Gastroesophageal sphincter (tissue), 4 donors: ENCODE data around the gene SIRPA. TPM values are rescaled to one million over a fixed set of nuclear protein-coding genes. Genes with fewer than 3 reads are reported as not detected.

Experiments
- ATAC-seq: fragments of 150-250 bp; one replicate; pipeline ENCODE4 v1.9.1; 2016; ENCODE audit warnings: mild to moderate bottlenecking, moderate library complexity
- H3K27ac ChIP-seq, 4 donors: fragments of 200-600 bp; sonication (generic) in 3 of 4; 1 replicate in 3 of 4; 2 replicates in 1 of 4; pipeline ENCODE4 v1.5.1; 2016 to 2019
- H3K27me3 ChIP-seq: fragments of 200-600 bp; sonication (generic); one replicate; pipeline ENCODE4 v1.5.1; 2019
- H3K36me3 ChIP-seq, 2 donors: fragments of 200-600 bp; sonication (generic); one replicate each; pipeline ENCODE4 v1.5.1; 2019; ENCODE audit warnings: control low read depth in 1 of 2
- H3K4me1 ChIP-seq, 3 donors: fragments of 200-600 bp; sonication (generic); 1 replicate in 2 of 3; 2 replicates in 1 of 3; pipeline ENCODE4 v1.5.1; 2016 to 2019; ENCODE audit warnings: control low read depth in 2 of 3
- H3K4me3 ChIP-seq, 2 donors: fragments of 200-600 bp; sonication (generic); one replicate each; pipeline ENCODE4 v1.5.1; 2019; ENCODE audit warnings: mild to moderate bottlenecking in 1 of 2, moderate library complexity in 1 of 2
- H3K9me3 ChIP-seq, 3 donors: fragments of 200-600 bp; sonication (generic); one replicate each; pipeline ENCODE4 v1.5.1; 2017 to 2019; ENCODE audit warnings: control low read depth in 2 of 3
- CTCF ChIP-seq, 4 experiments: fragments of 200-600 bp in 2 of 4; fragments of 450-650 bp in 2 of 4; sonication (generic) in 1 of 4; IDR thresholded peaks; one replicate each; pipeline ENCODE4 v1.5.1; 2017 to 2019; ENCODE audit warnings: antibody characterized with exemption in 4 of 4, mild to moderate bottlenecking in 2 of 4, moderate library complexity in 2 of 4
- EP300 ChIP-seq: sonication (generic); formaldehyde crosslinking; IDR thresholded peaks from one replicate; pipeline ENCODE4 v1.6.1; 2017; ENCODE audit warnings: antibody characterized with exemption, mild to moderate bottlenecking
- POLR2A ChIP-seq, 2 donors: fragments of 450-650 bp; IDR thresholded peaks; one replicate each; pipeline ENCODE4 v1.6.1; 2017; ENCODE audit warnings: antibody characterized with exemption in 2 of 2, mild to moderate bottlenecking in 2 of 2, moderate library complexity in 1 of 2
- POLR2AphosphoS5 ChIP-seq: sonication (generic); formaldehyde crosslinking; IDR thresholded peaks from one replicate; pipeline ENCODE4 v1.6.1; 2017; ENCODE audit warnings: antibody characterized with exemption
- WGBS, 2 donors: methylation state at CpG; one replicate each; pipeline ENCODE4 v1.1.5; 2018; ENCODE audit warnings: low coverage in 1 of 2; 5-methylcytosine and 5-hydroxymethylcytosine counted together
- total RNA-seq, 4 donors: library from RNA; depleted of rRNA; stranded (reverse); fragments of >200 nt; gene quantifications; one replicate each; pipeline ENCODE4 v1.1.0, GENCODE V29; 2016

Gene SIRPA
- total RNA-seq, 4 donors from 2014 or later: 11.7 to 31.7 (median 27.4) TPM

DNA sequence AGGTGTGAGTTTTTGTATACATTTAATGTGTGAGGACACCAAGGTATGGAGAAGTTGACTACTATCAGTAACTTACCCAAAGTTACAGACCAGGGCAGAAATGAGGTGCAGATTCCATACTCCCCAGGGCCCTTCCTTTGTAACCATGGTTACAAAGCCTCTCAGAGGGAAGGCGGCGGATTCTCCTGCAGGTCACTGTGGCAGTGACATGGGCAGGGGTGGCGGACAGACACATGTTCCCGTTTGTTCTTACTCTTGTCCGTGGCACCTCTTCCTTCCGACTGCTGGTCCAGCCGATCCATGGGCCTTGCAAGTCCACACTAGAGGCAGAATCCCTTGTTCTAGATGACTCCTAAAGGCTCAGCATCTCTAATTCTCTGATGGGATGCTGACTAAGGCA is 55.6 kb downstream of the SIRPA start:
- H3K36me3 ChIP-seq: no peaks in the 10 kb centered on the region
- peaks cover 0 to 16% (median 0%) of the 10 kb centered on the region in 3 donors for H3K4me1 ChIP-seq
- TF ChIP-seq EP300 (no peak), CTCF (IDR thresholded peaks at IDR 0.05) (no peak), POLR2A (IDR thresholded peaks at IDR 0.05) (no peak), POLR2AphosphoS5 (no peak)
- no peak for ATAC-seq
- H3K4me3 ChIP-seq: no peak overlapping the region
- no peaks in the 10 kb centered on the region for H3K9me3 ChIP-seq
- no peak overlapping the region for H3K27ac ChIP-seq
- 42 to 100% methylated on average over 2 to 3 of the region's 7 CpGs for WGBS, 2 donors
- peaks cover 18% of the 10 kb centered on the region for H3K27me3 ChIP-seq

DNA sequence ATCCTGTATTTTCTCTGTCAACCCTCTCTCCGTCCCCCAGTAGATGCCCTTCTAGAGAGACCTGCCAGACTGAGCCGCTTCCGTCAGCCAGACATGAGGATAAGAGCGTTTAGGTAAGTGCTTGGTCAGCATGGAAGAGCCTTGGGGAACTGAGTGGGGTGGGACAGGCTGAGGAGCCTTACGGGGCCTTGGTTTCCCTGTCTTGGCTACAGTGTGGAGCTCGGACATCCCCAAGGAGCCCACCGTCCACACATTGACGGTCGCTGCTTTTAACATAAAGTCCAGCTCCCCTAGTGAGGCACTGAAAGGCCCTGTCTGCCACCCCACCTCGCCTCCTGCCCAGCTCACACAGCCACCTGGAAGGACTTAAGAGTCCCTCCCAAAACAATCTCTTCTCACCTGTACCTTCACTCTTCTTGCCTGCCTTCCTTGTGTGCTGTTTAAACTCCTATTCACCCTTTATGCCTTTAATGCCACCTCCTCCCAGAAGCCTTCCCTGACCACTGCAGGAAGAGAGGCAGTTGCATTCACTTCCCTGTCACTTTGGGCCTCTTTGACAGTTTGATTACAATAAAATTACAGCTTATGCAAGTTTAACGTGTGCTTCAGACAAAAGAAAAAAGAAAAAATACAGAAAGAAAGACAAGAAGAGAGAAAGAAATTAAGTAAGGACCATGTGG is 56.4 kb downstream of the SIRPA start:
- Histone ChIP-seq H3K27ac (no peak overlapping the region), H3K27me3 (peaks cover 20% of the 10 kb centered on the region), H3K9me3 (no peaks in the 10 kb centered on the region), H3K4me3 (no peak overlapping the region), H3K36me3 (no peaks in the 10 kb centered on the region), H3K4me1 (peaks cover 0 to 13% (median 0%) of the 10 kb centered on the region in 3 donors)
- no peak for TF ChIP-seq CTCF (IDR thresholded peaks at IDR 0.05)
- no peak for TF ChIP-seq POLR2A (IDR thresholded peaks at IDR 0.05)
- TF ChIP-seq EP300: no peak
- TF ChIP-seq POLR2AphosphoS5: no peak
- ATAC-seq: no peak
- 75% methylated on average over 8 of the region's 11 CpGs; no CpG with 5 or more reads in 1 of the 2 donors for WGBS, 2 donors

DNA sequence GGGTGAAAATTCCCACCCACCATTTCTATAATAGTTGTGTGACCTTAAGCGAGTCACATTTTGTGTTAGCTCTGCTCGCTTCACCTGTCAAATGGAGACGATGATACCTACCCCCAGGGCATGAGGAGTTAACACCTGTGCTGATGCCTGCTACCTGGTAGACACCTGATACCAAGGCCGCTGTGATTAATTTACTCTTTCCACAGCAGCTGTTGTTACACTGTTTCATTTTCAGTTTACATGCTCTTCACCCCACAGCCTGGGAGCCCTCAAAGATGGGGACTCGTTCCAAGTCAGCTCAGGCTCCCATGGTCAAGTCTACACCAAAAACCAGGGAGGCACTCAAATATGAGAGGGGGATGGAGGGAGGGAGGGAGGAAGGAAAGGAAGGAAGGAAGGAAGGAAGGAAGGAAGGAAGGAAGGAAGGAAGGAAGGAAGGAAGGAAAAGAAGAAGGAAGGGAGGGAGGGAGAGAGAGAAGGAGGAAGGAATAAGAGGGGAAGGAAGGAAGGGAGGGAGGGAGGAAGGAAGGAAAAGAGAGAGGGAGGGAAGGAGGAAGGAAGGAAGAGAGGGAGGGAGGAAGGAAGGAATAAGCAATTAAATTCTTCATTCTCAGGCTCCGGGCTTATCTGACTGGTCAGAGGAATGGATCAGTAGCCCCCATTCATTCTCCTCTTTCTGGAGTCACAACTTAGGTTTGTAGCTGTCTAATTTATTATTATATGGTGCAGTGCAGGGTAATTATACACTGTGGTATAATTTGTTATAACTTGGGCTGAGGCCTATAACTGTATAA is 57.7 kb downstream of the SIRPA start:
- Histone ChIP-seq H3K36me3 (no peaks in the 10 kb centered on the region), H3K9me3 (no peaks in the 10 kb centered on the region), H3K4me1 (peaks cover 0 to 3% (median 0%) of the 10 kb centered on the region in 3 donors), H3K27me3 (peaks cover 24% of the 10 kb centered on the region), H3K27ac (no peak overlapping the region), H3K4me3 (no peak overlapping the region)
- WGBS, 2 donors: 61 to 68% methylated on average over 3 to 5 of the region's 6 CpGs
- TF ChIP-seq POLR2AphosphoS5 (no peak), CTCF (IDR thresholded peaks at IDR 0.05) (no peak), EP300 (no peak), POLR2A (IDR thresholded peaks at IDR 0.05) (no peak)
- no peak for ATAC-seq

DNA sequence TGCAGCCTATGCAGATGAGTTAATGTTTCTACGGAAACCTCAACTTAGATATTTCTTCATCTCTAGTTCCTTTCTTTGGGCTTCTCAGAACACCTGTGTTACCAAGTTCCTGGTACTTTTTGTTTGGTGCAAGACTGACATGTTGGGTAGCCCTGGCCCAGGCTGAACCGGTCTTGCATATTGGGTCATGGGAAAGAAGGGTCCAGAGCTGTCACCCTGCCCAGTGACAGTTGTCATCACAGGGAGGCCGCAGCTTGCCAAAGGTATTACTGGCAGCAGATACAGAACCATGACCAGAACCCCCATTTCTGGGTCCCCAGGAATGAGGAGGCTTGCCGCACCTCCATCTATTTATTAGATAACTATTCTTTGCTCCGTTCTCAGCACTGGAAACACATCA is 58.4 kb downstream of the SIRPA start:
- no peaks in the 10 kb centered on the region for H3K36me3 ChIP-seq
- 86 to 88% methylated on average over 3 to 4 of the region's 5 CpGs for WGBS, 2 donors
- no peak for ATAC-seq

More for the DNA sequence above, 58.4 kb downstream of the SIRPA start:
- no peak for TF ChIP-seq POLR2AphosphoS5
- TF ChIP-seq CTCF (IDR thresholded peaks at IDR 0.05): no peak
- TF ChIP-seq POLR2A (IDR thresholded peaks at IDR 0.05): no peak
- TF ChIP-seq EP300: no peak
- Histone ChIP-seq H3K27ac (no peak overlapping the region), H3K4me1 (peaks cover 0 to 3% (median 0%) of the 10 kb centered on the region in 3 donors), H3K27me3 (peaks cover 31% of the 10 kb centered on the region), H3K4me3 (no peak overlapping the region), H3K9me3 (no peaks in the 10 kb centered on the region)
